ENCODE data around the gene ARHGAP25. TPM values are rescaled to one million over a fixed set of nuclear protein-coding genes. Genes with fewer than 3 reads are reported as not detected.
"Not testable (repeated sequence)": the region's sequence is repeated elsewhere in the genome, so short reads cannot be mapped to it uniquely, and the experiment has no call there.

The ARHGAP25 gene
- total RNA-seq, 1 experiment from 2014 or later = 0.27 TPM

GRCh38 chr2:68800517-68800916 is 65.9 kb downstream of the ARHGAP25 start:
- TF ChIP-seq POLR2A (IDR thresholded peaks at IDR 0.05; ENCODE audit: borderline replicate concordance, extremely low read depth, insufficient read depth, insufficient read length) (no peak), FOSL1 (IDR thresholded peaks at IDR 0.05; ENCODE audit: low read depth) (no peak), CEBPB (IDR thresholded peaks at IDR 0.05; ENCODE audit: low read depth) (no peak), ATF3 (IDR thresholded peaks at IDR 0.05) (no peak), CTCF (IDR thresholded peaks at IDR 0.05 in 2 of 3, conservative IDR thresholded peaks at IDR 0.05 in 1 of 3; ENCODE audit: borderline replicate concordance in 1 of 3, insufficient read depth in 1 of 3, low read depth in 2 of 3, low read length in 2 of 3) (no peak), EZH2 (IDR thresholded peaks at IDR 0.05) (no peak)
- Histone ChIP-seq H3K4me2 (ENCODE audit: low read length) (no peak overlapping the region), H3K9ac (ENCODE audit: low read length) (no peak overlapping the region), H3K36me3 (ENCODE audit: control insufficient read depth in 1 of 2, insufficient read depth in 2 of 2, low read length in 2 of 2) (no peaks in the 10 kb centered on the region), H3K27ac (ENCODE audit: low read depth, low read length) (no peak overlapping the region), H3K4me1 (ENCODE audit: control insufficient read depth in 1 of 2, insufficient read depth in 2 of 2, low read length in 2 of 2) (peaks cover 0 to 3% of the 10 kb centered on the region in 2 experiments; a peak in 1 of 4 replicates), H4K20me1 (ENCODE audit: insufficient read depth) (no peaks in the 10 kb centered on the region), H3K27me3 (ENCODE audit: insufficient read depth, low read length) (peaks cover 18% of the 10 kb centered on the region; the same call in 1 of the 2 replicates), H3K4me3 (replicated peaks in 1 of 2; ENCODE audit: low read depth in 1 of 2, low read length in 2 of 2) (no peak overlapping the region), H2AFZ (ENCODE audit: low read depth, low read length, poor library complexity, severe bottlenecking) (no peak overlapping the region), H3K79me2 (ENCODE audit: insufficient read depth, low read length) (no peaks in the 10 kb centered on the region), H3K9me3 (ENCODE audit: control insufficient read depth in 1 of 2, insufficient read depth in 1 of 2, low read depth in 1 of 2, low read length in 2 of 2) (no peaks in the 10 kb centered on the region), H3K9me2 (ENCODE audit: insufficient read depth) (no peaks in the 10 kb centered on the region)
- ChIA-PET CTCF (no interaction called here), RAD21 (ENCODE audit: low non-redundant PET in 1 of 2, low total read pairs in 2 of 2, uncharacterized antibody in 2 of 2, unreplicated experiment in 2 of 2) (no interaction called here), POLR2A (no interaction called here)
- no peak for ATAC-seq
- BruUV-seq (replicated peaks) = no TSS peak
- intact Hi-C loops (cut with micrococcal nuclease) = no loop called here
- DNase-seq (ENCODE audit: low read depth, low spot score) = no peak

- CTCF ChIA-PET; H3K9me2 ChIP-seq (ENCODE audit: insufficient read depth); H3K79me2 ChIP-seq (ENCODE audit: insufficient read depth, low read length); ATAC-seq; DNase-seq (ENCODE audit: low read depth, low spot score); H3K36me3 ChIP-seq (ENCODE audit: control insufficient read depth in 1 of 2, insufficient read depth in 2 of 2, low read length in 2 of 2); H3K4me3 ChIP-seq (replicated peaks in 1 of 2; ENCODE audit: low read depth in 1 of 2, low read length in 2 of 2); POLR2A ChIA-PET; intact Hi-C loops (cut with micrococcal nuclease); BruUV-seq (replicated peaks); H3K9ac ChIP-seq (ENCODE audit: low read length); H3K27ac ChIP-seq (ENCODE audit: low read depth, low read length); H3K4me1 ChIP-seq (ENCODE audit: control insufficient read depth in 1 of 2, insufficient read depth in 2 of 2, low read length in 2 of 2); RAD21 ChIA-PET (ENCODE audit: low non-redundant PET in 1 of 2, low total read pairs in 2 of 2, uncharacterized antibody in 2 of 2, unreplicated experiment in 2 of 2); H2AFZ ChIP-seq (ENCODE audit: low read depth, low read length, poor library complexity, severe bottlenecking); H3K9me3 ChIP-seq (ENCODE audit: control insufficient read depth in 1 of 2, insufficient read depth in 1 of 2, low read depth in 1 of 2, low read length in 2 of 2); H4K20me1 ChIP-seq (ENCODE audit: insufficient read depth); H3K4me2 ChIP-seq (ENCODE audit: low read length): not testable (repeated sequence)
- H3K27me3 ChIP-seq (ENCODE audit: insufficient read depth, low read length) = peaks cover 19% of the 10 kb centered on the region; the same call in 1 of the 2 replicates
Observed at GRCh38 chr2:68802161-68802560, 67.5 kb downstream of the ARHGAP25 start.
